ENCODE measurements around the gene CTIF.

Gene CTIF

DNA sequence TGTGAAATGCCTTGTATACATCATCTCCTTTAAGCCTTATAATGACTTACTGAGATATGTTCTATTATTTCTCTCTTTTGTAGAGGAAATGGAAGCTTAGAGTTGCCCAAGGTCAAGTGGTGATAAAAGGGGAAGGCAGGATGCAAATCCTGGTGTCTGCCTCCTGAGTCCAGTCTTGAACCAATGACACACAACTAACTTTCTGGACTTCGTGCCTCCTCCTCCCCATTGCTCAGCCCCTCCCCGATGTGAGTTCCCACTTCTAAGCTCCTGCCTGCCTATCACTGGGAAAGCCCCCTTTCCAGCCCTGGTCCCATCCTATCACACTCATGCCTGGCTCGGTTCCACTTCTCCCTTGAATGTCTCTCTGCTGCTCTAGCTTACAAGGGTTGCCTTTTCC, 6.9 kb upstream of the CTIF start:
- in situ Hi-C loops (cut with HindIII; ENCODE audit: low sequenced_read_pairs) = no loop called here

DNA sequence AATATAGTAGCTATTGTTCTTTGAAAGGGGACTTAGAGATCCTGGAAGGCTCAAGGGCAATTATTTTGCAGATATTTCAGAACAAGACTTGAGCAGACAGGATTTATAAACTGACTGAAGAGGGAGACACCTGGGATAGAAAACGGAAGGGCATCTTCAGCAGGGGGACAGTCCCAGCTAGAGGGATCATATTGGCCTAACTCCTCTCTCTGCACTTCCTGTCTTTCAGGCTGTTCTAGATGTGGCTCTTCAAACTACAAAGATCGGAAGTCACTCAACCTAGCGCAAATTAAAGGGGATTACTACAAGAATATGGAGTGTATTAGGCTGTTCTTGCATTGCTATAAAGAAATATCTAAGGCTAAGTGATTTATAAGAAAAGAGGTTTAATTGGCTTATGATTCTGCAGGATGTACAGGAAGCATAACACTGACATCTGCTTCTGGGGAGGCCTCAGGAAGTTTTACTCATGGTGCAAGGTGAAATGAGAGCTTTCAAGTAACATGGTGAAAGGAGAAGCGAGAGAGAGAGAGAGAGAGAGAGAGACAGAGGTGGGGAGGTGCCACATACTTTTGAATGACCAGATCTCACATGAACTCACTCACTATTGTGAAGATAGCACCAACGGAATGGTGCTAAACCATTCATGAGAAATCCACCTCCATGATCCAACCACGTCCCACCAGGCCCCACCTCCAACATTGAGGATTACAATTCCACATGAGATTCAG, 5.3 kb upstream of the CTIF start:
- in situ Hi-C loops (cut with HindIII; ENCODE audit: low sequenced_read_pairs) = no loop called here

DNA sequence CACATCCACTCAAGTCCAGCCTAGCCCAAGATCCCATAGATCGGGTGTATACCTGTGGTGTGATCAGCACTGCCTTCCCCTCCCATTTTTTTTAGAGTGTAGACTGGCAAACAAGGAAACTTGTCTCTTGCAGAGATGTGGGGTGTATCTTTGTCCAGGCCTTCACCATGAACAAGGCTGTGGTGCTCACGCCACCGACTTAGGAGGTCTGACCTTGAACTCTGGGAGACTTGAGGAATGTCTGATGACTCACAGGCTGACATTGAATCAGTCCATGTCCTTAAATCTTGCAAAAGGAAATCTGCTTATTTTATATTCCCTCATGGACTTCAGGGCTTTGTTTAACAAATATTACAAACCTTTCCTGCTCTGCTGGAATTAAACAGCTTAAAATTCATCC, 4.5 kb upstream of the CTIF start:
- in situ Hi-C loops (cut with HindIII; ENCODE audit: low sequenced_read_pairs) = no loop called here

DNA sequence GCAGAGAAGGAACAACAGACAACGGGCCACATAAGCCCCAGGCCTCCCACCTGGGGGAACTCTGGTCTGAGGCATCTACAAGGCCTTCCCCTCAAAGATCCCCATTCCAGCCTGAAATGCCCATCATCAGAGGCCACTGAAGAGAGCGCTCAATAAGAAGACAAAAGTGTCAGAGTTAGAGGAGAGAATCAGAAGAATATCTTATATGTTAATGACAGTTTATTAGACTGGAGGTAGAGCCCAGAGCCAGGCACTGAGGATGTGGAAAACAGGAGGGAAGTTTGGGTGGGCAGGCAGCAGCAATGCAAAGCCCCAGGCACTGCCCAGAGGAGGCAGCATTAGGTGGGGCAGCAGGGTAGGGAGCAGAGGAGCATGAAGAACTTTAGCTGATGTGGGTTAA, 2.9 kb upstream of the CTIF start:
- in situ Hi-C loops (cut with HindIII; ENCODE audit: low sequenced_read_pairs) = no loop called here

DNA sequence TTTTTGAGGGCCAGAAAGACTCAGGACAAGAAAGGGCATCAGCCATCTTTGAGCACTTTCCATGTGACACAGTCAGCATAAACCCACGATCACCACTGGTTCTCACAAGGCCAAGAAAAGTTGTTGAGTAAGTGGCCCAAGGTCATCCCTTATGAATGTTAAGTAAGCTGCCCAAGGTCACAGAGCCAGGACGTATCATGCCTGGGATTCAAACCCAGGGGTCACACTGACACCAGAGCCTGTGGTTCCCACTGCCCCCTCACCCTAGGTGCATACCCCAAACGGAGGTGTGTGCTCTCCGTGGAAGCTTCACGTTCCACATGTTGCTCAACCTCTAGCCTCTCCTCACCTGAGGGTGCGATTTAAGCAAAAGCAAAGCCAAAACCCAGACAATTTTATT, 2.3 kb upstream of the CTIF start:
- in situ Hi-C loops (cut with HindIII; ENCODE audit: low sequenced_read_pairs) = no loop called here

DNA sequence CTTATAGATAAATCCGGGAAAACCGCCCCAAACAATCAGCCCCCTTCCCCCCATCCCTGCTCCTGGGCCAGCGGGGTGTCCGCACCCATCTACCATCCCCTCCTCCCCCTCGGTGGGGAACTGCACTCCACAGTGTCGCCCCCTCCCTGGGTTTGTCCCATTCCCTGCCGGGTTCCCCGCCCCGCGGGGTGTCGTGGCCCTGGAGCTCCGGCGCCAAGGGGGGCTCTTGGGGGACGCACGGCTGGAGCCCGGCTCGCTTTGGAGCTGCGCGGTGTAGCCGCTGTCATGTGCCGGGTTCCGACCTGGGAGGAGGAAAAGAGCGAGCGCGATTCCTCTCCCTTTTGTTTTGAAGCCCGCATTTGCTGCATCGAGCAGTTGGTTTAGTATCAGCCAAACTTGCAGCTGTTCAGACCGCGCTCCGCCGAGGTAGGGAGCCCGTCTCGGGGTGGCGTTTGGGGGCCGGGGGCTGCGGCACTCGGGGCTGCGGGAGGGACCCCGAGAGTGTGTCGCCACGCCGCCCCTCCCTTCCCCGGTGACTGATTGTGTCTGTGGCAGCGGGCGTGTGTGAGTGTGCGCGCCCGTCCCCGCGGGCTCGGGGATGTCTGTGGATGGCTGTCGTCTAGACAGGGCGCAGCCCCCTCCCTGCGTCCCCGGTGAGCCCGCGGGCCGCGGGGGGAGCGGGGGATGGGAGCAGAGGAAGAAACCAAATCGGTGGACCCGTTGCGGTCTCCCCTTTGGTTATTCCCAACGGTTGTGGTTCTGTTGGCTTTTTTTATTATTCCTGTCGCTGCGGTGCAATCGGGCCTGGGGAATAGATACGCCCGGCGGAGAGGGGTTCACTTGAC, 797 bp downstream of the CTIF start:
- in situ Hi-C loops (cut with HindIII; ENCODE audit: low sequenced_read_pairs) = no loop called here

DNA sequence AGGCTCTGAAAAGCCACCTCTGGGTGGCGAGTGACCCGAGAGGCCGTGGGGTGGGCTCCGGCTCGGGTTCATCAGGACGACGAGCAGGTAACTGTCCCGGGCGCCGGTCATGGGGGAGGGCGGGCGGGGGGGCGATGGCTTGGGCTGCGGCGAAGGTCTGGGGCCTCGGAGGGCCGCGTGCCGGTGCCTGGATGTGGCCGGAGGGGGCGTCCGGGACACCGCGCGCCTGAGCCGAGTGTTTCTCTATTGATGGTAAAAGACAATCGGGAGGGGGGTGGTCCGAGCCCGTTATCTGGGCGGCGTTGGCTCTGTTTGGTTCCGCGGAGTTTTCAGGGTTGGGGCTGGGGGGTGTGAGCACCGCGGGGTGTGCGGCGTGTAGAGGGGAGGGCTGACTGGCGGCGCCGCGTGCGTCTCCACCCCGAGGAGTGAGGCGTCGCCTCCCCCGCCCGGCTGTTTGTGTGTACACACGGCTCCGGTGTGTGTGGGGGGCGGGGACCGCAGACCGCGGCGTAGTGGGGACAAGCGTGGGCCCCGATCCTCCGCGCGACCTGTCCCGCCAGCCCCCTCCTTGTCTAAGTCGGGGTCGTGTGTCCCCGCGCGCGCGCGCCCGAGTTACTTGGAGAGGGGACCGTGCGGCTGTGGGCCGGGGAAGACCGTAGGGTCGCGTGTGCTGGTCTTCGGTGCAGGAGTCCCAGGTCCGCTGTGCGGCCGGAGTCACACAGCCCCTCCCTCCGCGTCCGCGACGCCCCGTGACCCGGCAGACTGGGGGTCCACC, 1.6 kb downstream of the CTIF start:
- in situ Hi-C loops (cut with HindIII; ENCODE audit: low sequenced_read_pairs) = no loop called here

DNA sequence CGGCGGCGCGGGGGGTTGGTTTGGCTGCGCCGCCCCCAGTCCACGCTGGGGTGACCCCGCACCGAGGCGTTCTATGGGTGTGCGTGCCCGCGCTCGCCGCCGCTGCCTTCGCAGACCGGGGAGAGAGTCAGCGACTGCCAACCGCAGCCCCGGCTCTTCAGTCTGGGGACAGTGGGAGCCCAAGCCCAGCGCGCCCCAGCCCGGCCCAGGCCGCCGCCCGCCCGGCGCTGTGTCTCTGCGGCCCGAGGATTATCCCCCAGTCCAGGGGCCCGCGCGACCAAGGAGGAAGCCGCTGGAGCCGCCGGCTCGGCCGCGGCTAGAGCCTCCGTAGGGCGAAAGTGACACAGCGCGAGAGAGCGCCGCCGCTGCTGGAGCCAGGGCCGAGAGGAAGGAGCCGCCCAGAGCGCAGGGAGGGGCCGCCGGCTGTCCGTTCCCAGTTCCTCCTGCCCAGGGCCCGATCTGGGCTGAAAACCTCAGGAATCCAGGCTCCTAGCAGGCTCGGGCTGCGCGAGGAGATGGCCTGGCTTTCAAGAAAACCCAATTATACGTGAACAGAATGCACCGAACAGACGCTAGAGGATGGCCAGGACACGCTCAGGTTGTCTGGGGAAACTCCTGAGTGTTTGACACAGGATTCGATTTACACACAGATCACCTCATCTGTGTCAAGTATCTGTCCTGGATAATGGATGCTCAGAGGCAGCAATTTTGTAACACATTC, 2.4 kb downstream of the CTIF start:
- in situ Hi-C loops (cut with HindIII; ENCODE audit: low sequenced_read_pairs) = no loop called here

DNA sequence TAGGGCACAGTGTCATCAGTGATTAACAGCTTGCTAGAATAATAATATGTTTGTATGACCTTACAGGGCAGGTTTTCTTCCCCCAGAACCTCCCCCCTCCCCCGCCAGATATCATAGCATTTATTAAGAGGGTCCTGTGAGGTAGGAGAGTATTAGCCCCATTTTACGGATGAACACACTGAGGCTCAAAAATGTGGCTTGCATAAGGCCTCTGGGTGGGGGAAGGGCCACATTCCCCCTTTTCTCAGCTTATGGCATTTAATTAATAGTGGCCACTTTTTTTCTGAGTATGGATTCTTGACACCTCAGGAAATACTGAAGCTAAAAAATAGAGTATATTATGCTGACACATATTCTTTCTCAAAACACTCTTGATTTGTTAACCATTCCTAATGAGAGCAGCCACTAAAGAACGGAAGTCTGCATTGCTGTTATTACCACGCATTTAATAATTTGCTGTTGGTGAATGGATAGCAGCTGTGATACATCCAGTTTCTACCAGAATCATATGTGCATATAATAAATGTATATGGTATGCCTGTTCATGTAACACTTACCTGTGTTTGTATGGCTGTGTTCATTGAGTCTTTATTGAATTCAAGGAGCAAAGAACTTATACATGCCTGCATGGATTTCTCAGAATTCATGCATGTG, 3.0 kb downstream of the CTIF start:
- in situ Hi-C loops (cut with HindIII; ENCODE audit: low sequenced_read_pairs) = no loop called here

DNA sequence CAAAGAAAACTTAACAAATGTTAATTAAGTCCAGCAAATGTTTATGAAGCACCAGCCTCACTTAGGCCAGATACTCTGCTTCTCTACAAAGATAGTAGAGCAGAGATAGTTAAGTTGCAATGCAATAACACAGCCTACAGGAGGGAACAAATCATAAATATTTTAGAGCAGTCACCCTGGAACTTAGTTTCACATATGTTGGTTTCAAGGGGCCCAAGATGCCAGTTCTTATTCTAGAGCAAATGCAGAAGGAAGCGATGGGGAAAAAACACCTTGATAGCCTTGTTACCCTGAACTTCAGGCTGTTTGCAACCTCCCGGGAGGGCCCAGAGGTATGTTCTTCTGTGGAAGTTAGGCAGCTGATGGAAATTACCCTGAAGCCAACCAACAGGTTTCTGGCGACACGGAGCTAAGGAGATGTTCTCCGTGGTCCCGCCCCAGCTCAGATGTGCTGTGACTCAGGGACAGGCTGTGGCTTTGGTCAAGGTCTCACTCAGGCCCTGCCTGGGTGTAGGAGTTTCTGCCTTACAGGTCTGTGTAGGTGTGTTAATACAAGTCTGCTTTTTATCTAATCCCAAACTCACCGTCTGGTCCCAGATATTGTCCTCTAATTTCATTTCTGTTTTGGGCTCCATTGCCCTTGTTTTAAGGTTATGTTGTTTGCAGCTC, 3.8 kb downstream of the CTIF start:
- in situ Hi-C loops (cut with HindIII; ENCODE audit: low sequenced_read_pairs) = no loop called here

DNA sequence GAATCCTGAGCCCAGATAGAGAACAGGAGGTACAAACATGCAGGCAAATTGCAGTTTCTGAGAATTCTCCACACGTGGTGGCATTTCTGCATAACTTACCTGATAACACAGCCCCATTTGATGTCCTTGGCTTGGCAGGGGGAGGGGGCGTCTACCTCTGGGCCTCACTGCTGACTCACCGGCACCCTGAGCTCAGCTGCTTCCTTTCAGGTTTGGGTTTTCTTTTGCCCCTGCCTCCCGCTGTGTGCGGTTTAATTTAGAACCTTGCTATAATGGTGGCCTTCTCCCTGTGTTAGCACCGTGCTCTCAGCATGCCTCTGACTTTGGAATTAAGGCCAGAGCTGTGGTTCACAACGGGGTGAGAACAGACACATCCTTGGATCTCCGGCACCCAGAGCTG, 4.4 kb downstream of the CTIF start:
- in situ Hi-C loops (cut with HindIII; ENCODE audit: low sequenced_read_pairs) = no loop called here

DNA sequence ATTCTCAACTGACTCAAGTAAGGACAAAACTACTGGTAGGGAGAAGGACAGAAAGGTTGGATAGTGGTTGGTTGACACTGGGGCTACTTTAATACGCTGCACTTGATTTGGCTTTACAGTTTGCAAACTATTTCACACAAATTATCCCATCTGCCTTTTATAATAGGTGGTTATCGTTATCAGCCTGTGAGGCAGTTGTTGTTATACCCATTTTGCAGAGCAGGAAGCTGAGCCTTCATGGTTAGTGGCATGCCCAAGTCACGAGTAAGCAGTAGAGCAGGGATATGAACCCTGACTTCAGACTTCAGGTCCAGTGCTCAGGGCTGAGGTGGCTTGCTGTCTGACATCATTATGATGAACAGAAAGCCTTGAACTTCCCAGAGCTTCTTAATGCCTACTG, 5.3 kb downstream of the CTIF start:
- in situ Hi-C loops (cut with HindIII; ENCODE audit: low sequenced_read_pairs) = no loop called here

DNA sequence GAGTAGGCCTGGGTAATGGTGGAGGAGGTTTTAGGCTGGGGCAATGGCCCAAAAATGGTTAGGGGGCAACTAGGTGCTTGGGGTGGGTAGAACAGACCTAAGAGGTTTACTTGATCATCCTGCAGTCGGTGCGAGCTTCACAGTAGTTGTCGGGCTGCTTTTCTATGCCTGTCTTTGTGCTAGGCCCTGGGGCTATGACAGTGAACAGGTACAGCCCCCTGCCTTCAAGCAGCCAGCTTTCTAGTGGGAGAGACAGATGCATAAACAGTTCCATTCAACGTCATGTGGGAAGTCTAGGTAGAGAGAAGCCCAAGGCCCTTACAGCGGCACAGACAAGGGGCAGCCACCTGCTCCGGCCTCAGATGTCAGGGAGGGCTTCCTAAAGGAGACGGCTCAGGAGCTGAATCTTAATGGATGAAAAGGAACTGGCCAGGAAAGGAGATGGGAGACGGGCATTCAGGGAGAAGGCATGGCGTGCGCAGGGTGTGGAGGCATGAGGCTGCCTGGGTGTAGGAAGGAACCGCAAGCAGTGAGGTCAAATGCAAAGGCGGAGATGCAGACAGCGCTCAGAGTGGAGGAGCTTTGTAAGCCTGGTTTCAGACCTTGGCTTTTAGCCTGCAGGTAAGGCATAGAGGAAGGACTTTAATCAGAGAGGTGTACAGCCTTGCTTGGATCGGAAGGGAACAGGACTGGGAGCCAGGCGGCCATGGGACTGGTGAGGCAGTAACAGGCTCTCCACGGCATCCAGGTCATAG, 6.0 kb downstream of the CTIF start:
- in situ Hi-C loops (cut with HindIII; ENCODE audit: low sequenced_read_pairs) = no loop called here

DNA sequence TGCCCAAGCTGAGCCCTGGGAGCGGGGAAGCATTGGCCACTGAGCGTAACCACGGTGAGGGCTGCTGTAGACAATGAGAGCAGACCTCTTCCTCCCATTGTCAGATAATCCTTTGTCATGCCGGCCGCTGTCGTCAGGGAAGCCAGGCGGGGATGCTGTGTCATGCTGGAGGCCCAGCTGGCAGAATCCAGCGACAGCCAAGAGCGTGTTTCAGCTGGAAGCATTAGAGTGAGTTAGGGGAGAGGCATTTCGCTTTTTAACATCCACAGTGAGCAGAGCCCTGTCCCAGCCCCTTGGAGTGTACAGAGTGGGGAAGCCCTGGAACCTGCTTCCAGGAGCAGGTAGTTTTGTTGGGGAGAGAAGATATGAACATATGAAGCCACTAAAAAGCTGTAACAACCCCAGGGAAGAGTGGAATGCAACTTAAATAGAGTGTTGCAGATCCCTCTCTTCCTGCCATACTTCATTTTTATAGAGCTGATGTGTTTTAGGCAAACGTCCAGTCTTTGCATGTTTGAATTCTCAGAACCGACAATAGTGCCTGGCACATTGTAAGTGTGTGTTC, 7.0 kb downstream of the CTIF start:
- in situ Hi-C loops (cut with HindIII; ENCODE audit: low sequenced_read_pairs) = no loop called here

DNA sequence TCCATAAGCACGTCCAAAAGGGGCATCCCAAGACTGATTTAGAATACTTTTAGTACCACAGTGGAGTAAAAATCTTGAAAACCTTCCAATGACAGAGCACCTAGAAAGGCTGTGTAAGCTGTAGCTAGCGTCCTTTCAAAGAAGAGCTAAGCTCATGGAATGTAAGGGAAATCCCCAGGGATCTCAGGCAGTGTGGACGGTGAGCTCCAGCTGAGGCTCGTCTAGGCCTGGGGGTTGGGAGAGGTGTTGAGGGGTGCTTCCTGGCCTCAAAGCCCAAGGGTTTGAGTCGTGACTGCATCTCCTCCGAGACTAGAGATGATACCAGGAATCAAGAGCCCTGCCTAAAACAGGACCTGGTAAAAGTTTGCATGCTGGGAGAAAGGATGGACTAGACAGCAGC, 7.6 kb downstream of the CTIF start:
- in situ Hi-C loops (cut with HindIII; ENCODE audit: low sequenced_read_pairs) = no loop called here

DNA sequence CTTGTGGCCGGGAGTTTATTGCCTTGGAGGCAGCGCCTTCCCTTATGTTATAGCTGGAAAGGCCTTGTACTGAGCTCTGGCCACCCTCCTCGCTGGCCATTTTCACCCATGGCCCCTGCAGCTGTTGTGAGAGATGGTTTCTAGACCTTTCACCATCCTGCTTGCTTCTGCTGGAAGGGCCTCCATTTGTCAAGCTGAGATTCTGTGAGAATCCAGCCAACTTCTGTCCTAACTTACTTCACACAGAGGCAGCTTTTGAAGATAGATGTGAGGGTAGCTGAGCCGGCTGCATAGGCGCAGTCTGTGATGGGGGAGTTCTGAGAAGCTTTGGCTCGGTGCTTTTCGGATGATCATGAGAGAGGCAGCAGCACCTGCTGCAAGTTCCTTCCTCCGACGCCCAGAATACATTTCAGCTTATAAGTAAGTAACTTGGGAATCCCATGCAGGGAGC, 8.7 kb downstream of the CTIF start:
- in situ Hi-C loops (cut with HindIII; ENCODE audit: low sequenced_read_pairs) = no loop called here

DNA sequence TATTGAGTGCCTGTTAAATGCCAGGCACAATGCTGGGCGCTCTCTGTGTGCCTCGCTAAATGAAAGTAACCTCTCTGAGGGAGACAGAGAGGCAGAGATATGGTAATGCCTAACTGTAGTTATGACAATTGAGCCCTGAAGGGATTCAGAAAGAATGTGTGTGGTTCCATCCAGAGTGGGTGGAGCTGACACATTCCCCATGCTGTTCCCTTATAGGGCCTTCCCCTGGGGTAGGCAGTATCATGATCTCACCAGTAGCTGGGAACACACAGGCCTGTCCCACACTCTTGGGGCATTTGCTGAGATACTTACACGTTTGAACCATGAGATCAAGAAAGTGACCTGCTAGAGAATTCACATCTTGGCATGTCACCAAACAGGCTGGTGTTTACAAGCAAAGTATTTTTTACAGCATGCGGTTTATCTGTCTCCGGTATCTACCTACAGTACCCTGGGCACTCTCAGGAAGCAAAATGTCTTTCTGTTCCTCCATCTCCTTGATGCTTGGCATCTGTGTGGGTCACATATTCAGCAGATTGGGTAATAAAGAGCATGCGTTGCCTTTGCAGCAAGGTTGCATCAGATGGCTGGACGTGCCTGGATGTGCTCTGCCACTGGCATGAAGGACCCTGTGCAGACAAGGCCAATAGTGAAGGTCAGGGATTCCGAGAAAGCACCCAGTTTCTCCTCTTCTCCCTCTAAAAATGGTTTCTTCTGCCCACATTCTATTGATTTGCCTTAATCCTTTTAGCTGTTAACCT, 9.4 kb downstream of the CTIF start:
- in situ Hi-C loops (cut with HindIII; ENCODE audit: low sequenced_read_pairs) = no loop called here

DNA sequence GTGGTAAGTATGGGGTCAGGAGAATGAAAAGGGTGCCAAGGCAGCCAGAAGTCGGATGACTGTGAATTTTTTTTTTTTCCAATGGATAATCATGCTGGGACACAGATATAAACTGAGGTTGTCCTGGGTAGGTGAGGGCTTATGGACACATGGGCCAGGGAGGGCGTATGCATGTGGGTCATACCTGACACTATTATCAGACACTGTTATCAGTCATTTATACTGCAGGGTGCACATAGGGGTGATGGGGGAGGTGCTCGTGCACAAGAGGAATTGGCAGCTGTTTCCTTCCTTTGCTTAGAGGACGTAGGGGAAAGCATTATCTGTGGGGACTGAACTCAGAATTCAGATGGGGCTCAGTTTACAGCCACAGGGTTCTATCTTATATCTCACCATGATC, 10.1 kb downstream of the CTIF start:
- in situ Hi-C loops (cut with HindIII; ENCODE audit: low sequenced_read_pairs) = no loop called here

All from endothelial cell of hepatic sinusoid (primary cell).